GM18861 (cell line): ENCODE data around the gene NEDD4L.
A peak's percentile ranks its signal among the peaks of the same experiment; 100 is the strongest.

Experiments used
- ATAC-seq: cut with Tn5 transposase; IDR thresholded peaks from one replicate; pipeline ENCODE4 v1.9.1; 2021; ENCODE audit not compliant: unreplicated experiment

The NEDD4L gene

GRCh38 chr18:58228176-58228575 is 184.2 kb downstream of the NEDD4L start:
- ATAC-seq: no peak

GRCh38 chr18:58228762-58229161 is 184.7 kb downstream of the NEDD4L start:
- ATAC-seq: no peak

- no peak for ATAC-seq
Observed at GRCh38 chr18:58229162-58229561, 185.1 kb downstream of the NEDD4L start.

GRCh38 chr18:58230438-58231179 is 186.6 kb downstream of the NEDD4L start:
- no peak for ATAC-seq

GRCh38 chr18:58231930-58232329 is 187.9 kb downstream of the NEDD4L start:
- peak; percentile 53 for ATAC-seq

- no peak for ATAC-seq
Observed at GRCh38 chr18:58232668-58233067, 188.6 kb downstream of the NEDD4L start.

GRCh38 chr18:58234359-58234741 is 190.3 kb downstream of the NEDD4L start:
- no peak for ATAC-seq

- ATAC-seq: no peak
Observed at GRCh38 chr18:58235001-58235436, 191.0 kb downstream of the NEDD4L start.

GRCh38 chr18:58239879-58240278 is 195.9 kb downstream of the NEDD4L start:
- ATAC-seq: no peak

- no peak for ATAC-seq
Observed at GRCh38 chr18:58241026-58241679, 197.1 kb downstream of the NEDD4L start.

- ATAC-seq: no peak
Observed at GRCh38 chr18:58241877-58242276, 197.9 kb downstream of the NEDD4L start.

- no peak for ATAC-seq
Observed at GRCh38 chr18:58242435-58242834, 198.4 kb downstream of the NEDD4L start.

GRCh38 chr18:58242968-58243367 is 198.9 kb downstream of the NEDD4L start:
- ATAC-seq: no peak

GRCh38 chr18:58243401-58243800 is 199.4 kb downstream of the NEDD4L start:
- no peak for ATAC-seq

GRCh38 chr18:58247363-58247834 is 203.4 kb downstream of the NEDD4L start:
- no peak for ATAC-seq

GRCh38 chr18:58249712-58250111 is 205.7 kb downstream of the NEDD4L start:
- ATAC-seq: no peak

- ATAC-seq: no peak
Observed at GRCh38 chr18:58251416-58251815, 207.4 kb downstream of the NEDD4L start.

- no peak for ATAC-seq
Observed at GRCh38 chr18:58252166-58252565, 208.1 kb downstream of the NEDD4L start.

GRCh38 chr18:58253318-58253717 is 209.3 kb downstream of the NEDD4L start:
- ATAC-seq: no peak

GRCh38 chr18:58253871-58254270 is 209.8 kb downstream of the NEDD4L start:
- no peak for ATAC-seq

- no peak for ATAC-seq
Observed at GRCh38 chr18:58254873-58255511, 211.0 kb downstream of the NEDD4L start.
